Transverse colon (tissue), 3 donors: ENCODE data around the gene MALT1.
"Not testable (repeated sequence)": the region's sequence is repeated elsewhere in the genome, so short reads cannot be mapped to it uniquely, and the experiment has no call there.

Experiments used
- CTCF ChIP-seq, 5 experiments: fragments of 200-600 bp in 3 of 5; fragments of 450-650 bp in 2 of 5; sonication (generic) in 3 of 5; IDR thresholded peaks; 1 replicate in 2 of 5; 2 replicates in 3 of 5; pipeline ENCODE4 v1.5.1; 2016 to 2017; ENCODE audit warnings: antibody characterized with exemption in 5 of 5, inconsistent platforms in 3 of 5, mild to moderate bottlenecking in 2 of 5, moderate library complexity in 1 of 5
- POLR2A ChIP-seq: fragments of 450-650 bp; IDR thresholded peaks from one replicate; pipeline ENCODE4 v1.6.1; 2016; ENCODE audit warnings: antibody characterized with exemption, mild to moderate bottlenecking, moderate library complexity

- not testable (repeated sequence) for TF ChIP-seq CTCF (IDR thresholded peaks at IDR 0.05); POLR2A
Measured at GRCh38 chr18:58776541-58776940, 105.3 kb downstream of the MALT1 start.
